Esophagus squamous epithelium (tissue), 5 donors: Measurements from ENCODE around the gene UBE2D1. TPM values are rescaled to one million over a fixed set of nuclear protein-coding genes. Genes with fewer than 3 reads are reported as not detected.

Experiments used
- DNase-seq: peaks from one replicate; lab custom pipeline; 2025; lab: John Stamatoyannopoulos, UW
- H3K27ac ChIP-seq, 4 donors: fragments of 200-600 bp; sonication (generic); one replicate each; pipeline ENCODE4 v1.5.1; 2016 to 2019; ENCODE audit warnings: mild to moderate bottlenecking in 1 of 4
- H3K27me3 ChIP-seq, 4 donors: fragments of 200-600 bp; sonication (generic); 1 replicate in 3 of 4; 2 replicates in 1 of 4; pipeline versions ENCODE4 v1.5.1 to v1.6.0; 2017 to 2021; ENCODE audit warnings: antibody characterized with exemption in 1 of 4
- H3K36me3 ChIP-seq, 3 donors: fragments of 200-600 bp; sonication (generic); one replicate each; pipeline ENCODE4 v1.5.1; 2016 to 2019
- H3K4me1 ChIP-seq, 3 donors: fragments of 200-600 bp; sonication (generic); one replicate each; pipeline ENCODE4 v1.5.1; 2017 to 2019
- H3K4me3 ChIP-seq, 4 donors: fragments of 200-600 bp; sonication (generic); 1 replicate in 3 of 4; 2 replicates in 1 of 4; pipeline ENCODE4 v1.5.1; 2016 to 2019; ENCODE audit warnings: mild to moderate bottlenecking in 2 of 4, moderate library complexity in 1 of 4
- H3K9me3 ChIP-seq, 3 donors: fragments of 200-600 bp; sonication (generic); one replicate each; pipeline ENCODE4 v1.5.1; 2016 to 2019
- CTCF ChIP-seq, 6 experiments: fragments of 450-650 bp in 4 of 6; fragments of 200-600 bp in 2 of 6; sonication (generic) in 2 of 6; IDR thresholded peaks; one replicate each; pipeline ENCODE4 v1.5.1; 2016 to 2019; ENCODE audit warnings: antibody characterized with exemption in 6 of 6, mild to moderate bottlenecking in 4 of 6, moderate library complexity in 4 of 6
- POLR2A ChIP-seq, 4 donors: fragments of 450-650 bp; IDR thresholded peaks; one replicate each; pipeline ENCODE4 v1.6.1; 2017; ENCODE audit warnings: antibody characterized with exemption in 4 of 4, mild to moderate bottlenecking in 4 of 4, moderate library complexity in 3 of 4
- WGBS, 2 donors: methylation state at CpG; one replicate each; pipeline ENCODE4 v1.1.5; 2018; 5-methylcytosine and 5-hydroxymethylcytosine counted together
- intact Hi-C: fragments of 100-400 bp; cut with DNase I; formaldehyde crosslinking; loops from one replicate; pipeline ENCODE4 v1.15.0; 2022
- total RNA-seq, 4 donors: library from RNA; depleted of rRNA; stranded (reverse); fragments of >200 nt; gene quantifications; one replicate each; pipeline ENCODE4 v1.1.0, GENCODE V29; 2016
- donor health status: DM: yes; HTN: yes; CAD: no.

UBE2D1 gene
- total RNA-seq, 4 donors from 2014 or later = 12.2 to 14.9 (median 13.9) TPM

- intact Hi-C loops = no loop called here
- Histone ChIP-seq H3K4me3 (no peak overlapping the region), H3K9me3 (no peaks in the 10 kb centered on the region), H3K4me1 (no peaks in the 10 kb centered on the region), H3K27me3 (no peaks in the 10 kb centered on the region), H3K36me3 (peaks cover 3 to 57% (median 14%) of the 10 kb centered on the region in 3 donors), H3K27ac (no peak overlapping the region)
- 88 to 94% methylated on average over 2 to 3 of the region's 3 CpGs for WGBS, 2 donors
- no peak for TF ChIP-seq CTCF (IDR thresholded peaks at IDR 0.05)
- no peak for TF ChIP-seq POLR2A (IDR thresholded peaks at IDR 0.05)
- no peak for DNase-seq
Measured at GRCh38 chr10:58397830-58398229, 63.0 kb downstream of the UBE2D1 start.

- no peak for TF ChIP-seq POLR2A (IDR thresholded peaks at IDR 0.05)
- no peak for TF ChIP-seq CTCF (IDR thresholded peaks at IDR 0.05)
- Histone ChIP-seq H3K27me3 (no peaks in the 10 kb centered on the region), H3K4me3 (no peak overlapping the region), H3K4me1 (no peaks in the 10 kb centered on the region), H3K9me3 (no peaks in the 10 kb centered on the region), H3K36me3 (peaks cover 3 to 41% (median 12%) of the 10 kb centered on the region in 3 donors), H3K27ac (no peak overlapping the region)
- intact Hi-C loops = no loop called here
- 44 to 60% methylated on average over 4 of the region's 4 CpGs for WGBS, 2 donors
- DNase-seq = no peak
Measured at GRCh38 chr10:58399410-58399809, 64.6 kb downstream of the UBE2D1 start.

- Histone ChIP-seq H3K27ac (no peak overlapping the region), H3K27me3 (no peaks in the 10 kb centered on the region), H3K36me3 (peaks cover 3 to 29% (median 8%) of the 10 kb centered on the region in 3 donors), H3K9me3 (no peaks in the 10 kb centered on the region), H3K4me3 (no peak overlapping the region), H3K4me1 (no peaks in the 10 kb centered on the region)
- 31 to 58% methylated on average over 1 of the region's 1 CpG for WGBS, 2 donors
- no peak for DNase-seq
- TF ChIP-seq CTCF (IDR thresholded peaks at IDR 0.05) (no peak), POLR2A (IDR thresholded peaks at IDR 0.05) (no peak)
- intact Hi-C loops = no loop called here
Measured at GRCh38 chr10:58400609-58401008, 65.8 kb downstream of the UBE2D1 start.

GRCh38 chr10:58404001-58404400, 69.2 kb downstream of the UBE2D1 start:
- 51 to 95% methylated on average over 2 of the region's 2 CpGs for WGBS, 2 donors
- intact Hi-C loops = no loop called here
- TF ChIP-seq POLR2A (IDR thresholded peaks at IDR 0.05) (no peak), CTCF (IDR thresholded peaks at IDR 0.05) (no peak)
- no peaks in the 10 kb centered on the region for H3K9me3 ChIP-seq
- H3K27me3 ChIP-seq = no peaks in the 10 kb centered on the region
- peaks cover 0 to 3% (median 0%) of the 10 kb centered on the region in 3 donors for H3K36me3 ChIP-seq
- no peak overlapping the region for H3K4me3 ChIP-seq
- no peaks in the 10 kb centered on the region for H3K4me1 ChIP-seq
- H3K27ac ChIP-seq = no peak overlapping the region
- DNase-seq = no peak

GRCh38 chr10:58409956-58410610, 75.3 kb downstream of the UBE2D1 start:
- H3K4me1 ChIP-seq = no peaks in the 10 kb centered on the region
- no peak overlapping the region for H3K4me3 ChIP-seq
- no peak for DNase-seq
- H3K9me3 ChIP-seq = no peaks in the 10 kb centered on the region
- no peak overlapping the region for H3K27ac ChIP-seq
- intact Hi-C loops = no loop called here
- no peaks in the 10 kb centered on the region for H3K27me3 ChIP-seq
- TF ChIP-seq POLR2A (IDR thresholded peaks at IDR 0.05) = no peak
- no peak for TF ChIP-seq CTCF (IDR thresholded peaks at IDR 0.05)
- H3K36me3 ChIP-seq = no peaks in the 10 kb centered on the region
- 69 to 74% methylated on average over 4 of the region's 4 CpGs for WGBS, 2 donors
